PC-9 (cell line): ENCODE data around the gene ARHGEF28. TPM values are rescaled to one million over a fixed set of nuclear protein-coding genes. Genes with fewer than 3 reads are reported as not detected.
A peak's percentile ranks its signal among the peaks of the same experiment; 100 is the strongest.

Experiments used
- BruUV-seq: library from RNA; stranded (reverse); fragments of 400-500 nt; replicated peaks from 2 replicates; lab custom pipeline; 2021; lab: Mats Ljungman, UMichigan
- CTCF ChIA-PET: fragments of 300-600 bp; sonication (Branson Sonifier 250); formaldehyde crosslinking; loops from one replicate; lab custom pipeline; 2022; ENCODE audit warnings: antibody characterized with exemption; lab: Charles Lee
- POLR2A ChIA-PET: fragments of 300-600 bp; sonication (Branson Sonifier 250); formaldehyde crosslinking; loops from one replicate; lab custom pipeline; 2022; ENCODE audit warnings: antibody characterized with exemption; ENCODE audit not compliant: unreplicated experiment; lab: Charles Lee
- DNase-seq, 2 experiments: peaks; one replicate each; pipeline versions ENCODE4 v3.0.0 to v3.0.0-alpha.2; 2015 to 2022; ENCODE audit warnings: mixed read lengths in 1 of 2
- H2AFZ ChIP-seq: fragments of 200-600 bp; sonication (generic); 2 replicates; pipeline ENCODE4 v1.8.1; 2017; ENCODE audit warnings: antibody characterized with exemption
- H3F3A ChIP-seq: fragments of 200-600 bp; sonication (generic); 2 replicates; pipeline ENCODE4 v1.8.1; 2017; ENCODE audit warnings: antibody characterized with exemption, mild to moderate bottlenecking, low read depth; ENCODE audit not compliant: insufficient read depth
- H3K27ac ChIP-seq: fragments of 200-600 bp; sonication (generic); 2 replicates; pipeline ENCODE4 v1.6.1; 2016; ENCODE audit warnings: mixed run types
- H3K27me3 ChIP-seq: fragments of 200-600 bp; sonication (generic); 2 replicates; pipeline ENCODE4 v1.6.1; 2016; ENCODE audit warnings: low read depth, mixed run types; ENCODE audit not compliant: insufficient read depth
- H3K36me3 ChIP-seq: fragments of 200-600 bp; sonication (generic); 2 replicates; pipeline ENCODE4 v1.6.1; 2016; ENCODE audit warnings: low read depth, mixed run types
- H3K4me1 ChIP-seq: fragments of 200-600 bp; sonication (generic); replicated peaks from 2 replicates; pipeline ENCODE4 v1.6.1; 2016; ENCODE audit warnings: mixed run types; ENCODE audit not compliant: insufficient read depth
- H3K4me2 ChIP-seq: fragments of 200-600 bp; sonication (generic); 2 replicates; pipeline ENCODE4 v1.6.1; 2017; ENCODE audit warnings: mixed run types
- H3K4me3 ChIP-seq: fragments of 200-600 bp; sonication (generic); 2 replicates; pipeline ENCODE4 v1.6.1; 2016; ENCODE audit warnings: mixed run types
- H3K79me2 ChIP-seq: fragments of 200-600 bp; sonication (generic); 2 replicates; pipeline ENCODE4 v1.6.1; 2017; ENCODE audit warnings: low read depth, mixed run types
- H3K9me2 ChIP-seq: fragments of 200-600 bp; sonication (generic); 2 replicates; pipeline ENCODE4 v1.8.1; 2017; ENCODE audit warnings: mild to moderate bottlenecking; ENCODE audit not compliant: insufficient read depth
- H3K9me3 ChIP-seq: fragments of 200-600 bp; sonication (generic); 2 replicates; pipeline ENCODE4 v1.8.1; 2016; ENCODE audit warnings: low read depth; ENCODE audit not compliant: insufficient read depth
- H4K20me1 ChIP-seq: fragments of 200-600 bp; sonication (generic); 2 replicates; pipeline ENCODE4 v1.8.1; 2017; ENCODE audit not compliant: insufficient read depth
- CTCF ChIP-seq: fragments of 200-600 bp; sonication (generic); conservative IDR thresholded peaks from 2 replicates; pipeline ENCODE4 v1.6.1; 2017; ENCODE audit warnings: mixed run types, antibody characterized with exemption, mild to moderate bottlenecking, moderate library complexity
- EZH2 ChIP-seq: fragments of 200-600 bp; sonication (generic); IDR thresholded peaks from 2 replicates; pipeline ENCODE4 v1.8.0; 2017; ENCODE audit warnings: antibody characterized with exemption, low read depth
- intact Hi-C: fragments of 100-400 bp; cut with micrococcal nuclease; formaldehyde crosslinking; loops from one replicate; pipeline ENCODE4 v1.10.0; 2022; ENCODE audit not compliant: unreplicated experiment
- total RNA-seq: library from RNA; stranded (reverse); gene quantifications from 2 replicates; pipeline ENCODE4 v1.2.3, GENCODE V29; 2021

ARHGEF28 gene
- total RNA-seq, 1 experiment from 2014 or later, result 77.5 TPM

GRCh38 chr5:73607228-73607627 is 18.8 kb upstream of the ARHGEF28 start:
- H4K20me1 ChIP-seq, result no peaks in the 10 kb centered on the region
- peak overlapping the region; percentile 65; the same call in 1 of the 2 replicates for H3K4me2 ChIP-seq
- CTCF ChIA-PET, result no interaction called here
- H3K79me2 ChIP-seq, result no peaks in the 10 kb centered on the region
- H3F3A ChIP-seq, result peaks cover 39% of the 10 kb centered on the region
- BruUV-seq, result no TSS peak
- H3K4me1 ChIP-seq, result peaks cover 43% of the 10 kb centered on the region
- no peak overlapping the region for H2AFZ ChIP-seq
- TF ChIP-seq EZH2 (no peak), CTCF (no peak)
- peak overlapping the region; percentile 74; the same call in 1 of the 2 replicates for H3K27ac ChIP-seq
- no peaks in the 10 kb centered on the region for H3K9me2 ChIP-seq
- DNase-seq, result no peak
- H3K36me3 ChIP-seq, result no peaks in the 10 kb centered on the region
- intact Hi-C loops, result loop anchor here (5.0 kb wide), 1 partner anchor 85 kb away; no protein-coding TSS in a partner anchor
- no peak overlapping the region for H3K4me3 ChIP-seq
- no peaks in the 10 kb centered on the region for H3K27me3 ChIP-seq
- no peaks in the 10 kb centered on the region for H3K9me3 ChIP-seq
- POLR2A ChIA-PET, result no interaction called here

GRCh38 chr5:73612799-73613198 is 13.2 kb upstream of the ARHGEF28 start:
- peaks cover 37% of the 10 kb centered on the region for H3K4me1 ChIP-seq
- no peaks in the 10 kb centered on the region for H3K9me3 ChIP-seq
- no peaks in the 10 kb centered on the region for H3K79me2 ChIP-seq
- peak overlapping the region; percentile 42 for H3K4me2 ChIP-seq
- ChIA-PET CTCF (no interaction called here), POLR2A (no interaction called here)
- BruUV-seq, result no TSS peak
- peaks cover 34% of the 10 kb centered on the region; the same call in 1 of the 2 replicates for H3F3A ChIP-seq
- H3K4me3 ChIP-seq, result no peak overlapping the region
- H2AFZ ChIP-seq, result no peak overlapping the region
- H3K9me2 ChIP-seq, result no peaks in the 10 kb centered on the region
- peak overlapping the region; percentile 20 for H3K27ac ChIP-seq
- DNase-seq, result peak in 1 of 2 experiments; percentile 80
- intact Hi-C loops, result no loop called here
- H3K27me3 ChIP-seq, result no peaks in the 10 kb centered on the region
- H4K20me1 ChIP-seq, result no peaks in the 10 kb centered on the region
- no peaks in the 10 kb centered on the region for H3K36me3 ChIP-seq
- TF ChIP-seq EZH2 (no peak), CTCF (no peak)

GRCh38 chr5:73615085-73615484 is 10.9 kb upstream of the ARHGEF28 start:
- no TSS peak for BruUV-seq
- no peak overlapping the region for H3K4me3 ChIP-seq
- no peak for TF ChIP-seq CTCF
- no peak for TF ChIP-seq EZH2
- intact Hi-C loops, result loop anchor here (5.0 kb wide), 1 partner anchor 37 kb away; no protein-coding TSS in a partner anchor
- peak; percentile 62 to 87 for DNase-seq
- H3F3A ChIP-seq, result peaks cover 34% of the 10 kb centered on the region; the same call in 1 of the 2 replicates
- H3K4me2 ChIP-seq, result peak overlapping the region; percentile 2; the same call in 1 of the 2 replicates
- ChIA-PET CTCF (no interaction called here), POLR2A (interaction anchor here (0.6 kb wide), 2 partner anchors 10 to 24 kb away, joined by 3 to 7 read pairs; no protein-coding TSS in a partner anchor)
- peak overlapping the region; percentile 41 for H3K27ac ChIP-seq
- no peaks in the 10 kb centered on the region for H4K20me1 ChIP-seq
- H2AFZ ChIP-seq, result no peak overlapping the region
- no peaks in the 10 kb centered on the region for H3K36me3 ChIP-seq
- no peaks in the 10 kb centered on the region for H3K9me3 ChIP-seq
- H3K9me2 ChIP-seq, result no peaks in the 10 kb centered on the region
- H3K27me3 ChIP-seq, result no peaks in the 10 kb centered on the region
- no peaks in the 10 kb centered on the region for H3K79me2 ChIP-seq
- H3K4me1 ChIP-seq, result peaks cover 37% of the 10 kb centered on the region
